ENCODE results near the gene SFXN3. TPM values are rescaled to one million over a fixed set of nuclear protein-coding genes. Genes with fewer than 3 reads are reported as not detected.

SFXN3 gene
- total RNA-seq, 2 donors from 2014 or later = 8.8 to 18.1 TPM

DNA sequence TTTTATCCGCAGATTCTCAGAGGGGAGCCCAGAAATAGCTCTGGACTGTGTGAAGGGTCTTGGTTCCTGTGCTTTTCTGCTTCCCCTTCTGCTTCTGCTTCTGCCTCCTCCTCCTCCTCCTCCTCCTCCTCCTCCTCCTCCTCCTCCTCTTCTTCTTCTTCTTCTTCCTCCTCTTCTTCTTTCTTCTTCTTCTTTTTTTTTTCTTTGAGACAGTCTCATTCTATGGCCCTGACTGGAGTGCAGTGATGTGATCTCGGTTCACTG, 11.7 kb upstream of the SFXN3 start:
- no peak for DNase-seq
- no peak overlapping the region for H3K4me3 ChIP-seq
- H3K27me3 ChIP-seq = peaks cover 5% of the 10 kb centered on the region
- no peak overlapping the region for H3K27ac ChIP-seq
- intact Hi-C loops (cut with DNase I) = no loop called here
- H3K36me3 ChIP-seq = no peaks in the 10 kb centered on the region
- no peaks in the 10 kb centered on the region for H3K4me1 ChIP-seq
- TF ChIP-seq, protein P1, sequence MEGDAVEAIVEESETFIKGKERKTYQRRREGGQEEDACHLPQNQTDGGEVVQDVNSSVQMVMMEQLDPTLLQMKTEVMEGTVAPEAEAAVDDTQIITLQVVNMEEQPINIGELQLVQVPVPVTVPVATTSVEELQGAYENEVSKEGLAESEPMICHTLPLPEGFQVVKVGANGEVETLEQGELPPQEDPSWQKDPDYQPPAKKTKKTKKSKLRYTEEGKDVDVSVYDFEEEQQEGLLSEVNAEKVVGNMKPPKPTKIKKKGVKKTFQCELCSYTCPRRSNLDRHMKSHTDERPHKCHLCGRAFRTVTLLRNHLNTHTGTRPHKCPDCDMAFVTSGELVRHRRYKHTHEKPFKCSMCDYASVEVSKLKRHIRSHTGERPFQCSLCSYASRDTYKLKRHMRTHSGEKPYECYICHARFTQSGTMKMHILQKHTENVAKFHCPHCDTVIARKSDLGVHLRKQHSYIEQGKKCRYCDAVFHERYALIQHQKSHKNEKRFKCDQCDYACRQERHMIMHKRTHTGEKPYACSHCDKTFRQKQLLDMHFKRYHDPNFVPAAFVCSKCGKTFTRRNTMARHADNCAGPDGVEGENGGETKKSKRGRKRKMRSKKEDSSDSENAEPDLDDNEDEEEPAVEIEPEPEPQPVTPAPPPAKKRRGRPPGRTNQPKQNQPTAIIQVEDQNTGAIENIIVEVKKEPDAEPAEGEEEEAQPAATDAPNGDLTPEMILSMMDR (IDR thresholded peaks at IDR 0.05) = no peak
- H3K9me3 ChIP-seq = no peaks in the 10 kb centered on the region
- H3K9ac ChIP-seq (ENCODE audit: low read depth in 2 of 2, low read length in 2 of 2) = no peak overlapping the region

DNA sequence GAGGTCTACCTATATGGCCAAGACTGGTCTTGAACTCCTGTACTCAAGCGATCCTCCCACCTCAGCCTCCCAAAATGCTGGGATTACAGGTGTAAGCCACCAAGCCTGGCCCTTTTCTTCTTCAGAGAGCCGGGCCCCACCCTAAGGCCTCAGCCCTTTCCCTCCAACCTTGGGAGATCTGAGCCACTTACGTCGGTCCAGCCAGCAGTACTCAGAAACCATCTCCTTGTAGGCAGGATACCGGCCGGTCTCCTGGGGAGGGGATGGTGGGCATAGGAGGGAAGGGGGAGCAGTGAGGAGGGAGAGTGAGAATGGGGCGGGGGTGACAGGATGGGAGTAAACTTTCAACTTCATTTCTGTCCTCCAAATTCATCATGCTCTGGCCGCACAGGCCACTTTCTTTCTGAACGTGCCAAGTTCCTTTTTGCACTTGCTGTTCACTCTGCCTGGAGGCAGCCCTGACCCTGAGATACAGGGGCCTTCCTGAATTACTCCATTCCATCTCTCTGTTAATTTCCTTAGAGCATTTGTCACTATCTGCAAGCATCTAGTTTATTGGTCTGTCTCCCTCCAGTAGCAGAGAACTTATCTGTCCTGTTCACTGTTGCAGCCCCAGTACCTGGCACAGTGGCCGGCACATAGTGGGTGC, 10.5 kb upstream of the SFXN3 start:
- Histone ChIP-seq H3K27ac (no peak overlapping the region), H3K9ac (ENCODE audit: low read depth in 2 of 2, low read length in 2 of 2) (no peak overlapping the region), H3K9me3 (no peaks in the 10 kb centered on the region), H3K27me3 (peaks cover 5% of the 10 kb centered on the region), H3K4me1 (no peaks in the 10 kb centered on the region), H3K4me3 (no peak overlapping the region), H3K36me3 (no peaks in the 10 kb centered on the region)
- DNase-seq = no peak
- intact Hi-C loops (cut with DNase I) = no loop called here
- TF ChIP-seq, protein P1 (IDR thresholded peaks at IDR 0.05) = no peak

DNA sequence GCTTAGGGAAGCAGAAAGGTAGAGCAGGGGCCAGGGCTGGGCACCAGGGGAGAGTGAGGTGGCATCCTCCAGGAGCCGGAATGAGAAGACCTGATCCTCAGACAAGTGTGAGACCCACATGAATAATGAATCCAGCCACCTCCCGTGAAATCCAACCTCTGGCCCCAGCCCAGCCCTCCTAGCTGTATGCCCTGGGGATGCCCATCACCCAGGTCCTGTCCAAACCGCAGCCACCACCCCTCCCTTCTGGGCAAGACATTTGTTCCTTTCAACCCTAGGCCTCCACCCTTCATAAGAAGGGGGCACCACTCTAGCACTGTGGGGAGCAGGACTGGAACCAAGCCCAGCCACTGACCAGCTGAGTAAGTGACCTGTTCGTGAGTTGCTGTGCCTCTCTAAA, 9.8 kb upstream of the SFXN3 start:
- Histone ChIP-seq H3K27ac (no peak overlapping the region), H3K9me3 (no peaks in the 10 kb centered on the region), H3K36me3 (no peaks in the 10 kb centered on the region), H3K27me3 (peaks cover 5% of the 10 kb centered on the region), H3K4me3 (no peak overlapping the region), H3K4me1 (no peaks in the 10 kb centered on the region), H3K9ac (ENCODE audit: low read depth in 2 of 2, low read length in 2 of 2) (no peak overlapping the region)
- DNase-seq = no peak
- intact Hi-C loops (cut with DNase I) = no loop called here
- TF ChIP-seq, protein P1 (IDR thresholded peaks at IDR 0.05) = no peak

DNA sequence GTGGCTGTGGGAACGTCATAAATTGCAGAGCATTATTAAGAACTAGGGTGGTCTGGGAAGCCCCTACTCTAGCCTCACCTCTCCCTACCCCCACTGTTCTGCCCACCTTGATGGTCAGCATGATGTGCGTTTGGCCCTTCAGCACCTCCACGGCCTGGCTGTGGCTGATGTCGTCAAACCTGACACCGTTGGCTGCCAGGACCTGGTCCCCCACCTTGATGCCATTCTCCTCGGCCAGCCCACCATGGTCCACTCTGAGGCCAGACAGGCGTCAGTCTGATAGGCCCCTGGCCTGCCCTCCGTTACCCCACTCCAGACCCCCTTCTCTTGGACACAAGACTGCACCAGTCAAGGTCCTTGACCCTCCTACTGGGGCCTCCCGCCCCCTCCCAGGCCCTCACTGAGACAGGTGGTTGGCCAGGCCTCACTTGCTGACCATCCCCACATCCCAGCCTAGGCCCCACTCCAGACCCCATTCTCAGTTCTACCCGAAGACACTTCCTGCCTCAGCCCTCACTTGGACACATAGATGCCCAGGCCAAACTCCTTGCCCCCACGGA, 9.3 kb upstream of the SFXN3 start:
- H3K36me3 ChIP-seq = no peaks in the 10 kb centered on the region
- no peak overlapping the region for H3K9ac ChIP-seq (ENCODE audit: low read depth in 2 of 2, low read length in 2 of 2)
- TF ChIP-seq, protein P1 (IDR thresholded peaks at IDR 0.05) = no peak
- intact Hi-C loops (cut with DNase I) = no loop called here
- no peaks in the 10 kb centered on the region for H3K9me3 ChIP-seq
- H3K27me3 ChIP-seq = peaks cover 5% of the 10 kb centered on the region
- DNase-seq = no peak
- H3K4me3 ChIP-seq = no peak overlapping the region
- H3K27ac ChIP-seq = no peak overlapping the region
- H3K4me1 ChIP-seq = no peaks in the 10 kb centered on the region

DNA sequence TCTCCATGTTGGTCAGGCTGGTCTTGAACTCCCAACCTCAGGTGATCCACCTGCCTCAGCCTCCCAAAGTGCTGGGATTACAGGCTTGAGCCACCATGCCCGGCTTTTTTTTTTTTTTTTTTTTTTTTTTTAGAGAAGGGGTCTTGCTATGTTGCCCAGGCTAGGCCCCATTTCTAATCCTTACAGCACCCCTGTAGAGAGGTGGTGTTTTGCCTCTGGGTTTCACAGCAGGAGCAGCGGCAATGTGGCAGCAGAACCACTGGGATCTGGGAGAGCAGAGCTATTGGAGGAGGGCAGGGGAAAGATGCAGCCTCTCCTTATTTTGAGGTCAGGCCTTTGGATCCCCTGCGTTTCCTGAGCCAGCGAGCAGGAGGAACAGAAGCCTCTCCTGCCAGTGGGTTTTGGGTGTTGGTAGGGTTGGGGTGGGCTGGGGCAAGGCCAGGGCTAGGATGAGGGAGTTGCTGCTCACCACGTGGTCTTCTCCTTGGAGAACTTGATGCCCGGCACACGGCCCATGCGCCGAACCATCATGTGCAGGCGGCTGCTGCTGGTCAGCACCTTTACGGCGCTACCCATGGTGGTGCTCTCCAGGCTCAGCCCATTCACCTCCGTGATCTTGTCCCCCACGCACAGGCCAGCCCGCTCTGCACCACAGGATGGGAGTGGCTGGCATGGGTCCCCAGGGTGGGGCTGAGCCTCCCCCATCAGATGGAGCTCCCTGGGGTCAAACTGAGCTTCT, 7.9 kb upstream of the SFXN3 start:
- Histone ChIP-seq H3K4me3 (no peak overlapping the region), H3K27me3 (peaks cover 5% of the 10 kb centered on the region), H3K4me1 (no peaks in the 10 kb centered on the region), H3K9ac (ENCODE audit: low read depth in 2 of 2, low read length in 2 of 2) (no peak overlapping the region), H3K9me3 (no peaks in the 10 kb centered on the region), H3K36me3 (no peaks in the 10 kb centered on the region), H3K27ac (no peak overlapping the region)
- intact Hi-C loops (cut with DNase I) = no loop called here
- TF ChIP-seq, protein P1 (IDR thresholded peaks at IDR 0.05) = no peak
- DNase-seq = no peak

Measured in colonic mucosa (tissue), 4 donors.